Ureter (tissue), 1 donor: ENCODE measurements around the gene PRUNE2. TPM values are rescaled to one million over a fixed set of nuclear protein-coding genes. Genes with fewer than 3 reads are reported as not detected.
A peak's percentile ranks its signal among the peaks of the same experiment; 100 is the strongest.
"Not testable (repeated sequence)": the region's sequence is repeated elsewhere in the genome, so short reads cannot be mapped to it uniquely, and the experiment has no call there.

ENCODE experiments used
- DNase-seq: peaks from one replicate; pipeline ENCODE4 v3.0.0-alpha.2; 2020; ENCODE audit warnings: low spot score
- total RNA-seq: library from RNA; stranded (reverse); gene quantifications from one replicate; pipeline ENCODE4 v1.2.4, GENCODE V29; 2023
- donor health status: DM: yes; HTN: yes; CAD: no.

Gene PRUNE2
- total RNA-seq, 1 donor from 2014 or later: 93.1 TPM

GRCh38 chr9:76863832-76864231 lies 42.1 kb downstream of the PRUNE2 start:
- DNase-seq: no peak

GRCh38 chr9:76859860-76860259 lies 46.1 kb downstream of the PRUNE2 start:
- DNase-seq: no peak

- DNase-seq: not testable (repeated sequence)
These were observed 47.7 kb downstream of the PRUNE2 start for GRCh38 chr9:76858248-76858647.

GRCh38 chr9:76856016-76856415 lies 49.9 kb downstream of the PRUNE2 start:
- no peak for DNase-seq

- DNase-seq: no peak
These were observed 50.9 kb downstream of the PRUNE2 start for GRCh38 chr9:76855015-76855414.

- no peak for DNase-seq
These were observed 53.9 kb downstream of the PRUNE2 start for GRCh38 chr9:76852026-76852425.

- DNase-seq: no peak
These were observed 59.6 kb downstream of the PRUNE2 start for GRCh38 chr9:76846297-76846696.

- no peak for DNase-seq
These were observed 60.7 kb downstream of the PRUNE2 start for GRCh38 chr9:76845254-76845653.

GRCh38 chr9:76835571-76836283 lies 70.2 kb downstream of the PRUNE2 start:
- no peak for DNase-seq

- DNase-seq: no peak
These were observed 77.5 kb downstream of the PRUNE2 start for GRCh38 chr9:76828447-76828846.

GRCh38 chr9:76827296-76828080 lies 78.4 kb downstream of the PRUNE2 start:
- DNase-seq: no peak

GRCh38 chr9:76820431-76820830 lies 85.5 kb downstream of the PRUNE2 start:
- DNase-seq: no peak

- peak; percentile 83 for DNase-seq
These were observed 87.6 kb downstream of the PRUNE2 start for GRCh38 chr9:76818271-76818670.

GRCh38 chr9:76817489-76817888 lies 88.4 kb downstream of the PRUNE2 start:
- no peak for DNase-seq

- DNase-seq: no peak
These were observed 93.3 kb downstream of the PRUNE2 start for GRCh38 chr9:76812591-76812990.

- peak; percentile 58 for DNase-seq
These were observed 95.4 kb downstream of the PRUNE2 start for GRCh38 chr9:76810377-76810957.

GRCh38 chr9:76808636-76809035 lies 97.3 kb downstream of the PRUNE2 start:
- no peak for DNase-seq

GRCh38 chr9:76803762-76804161 lies 102.2 kb downstream of the PRUNE2 start:
- DNase-seq: no peak

- no peak for DNase-seq
These were observed 102.8 kb downstream of the PRUNE2 start for GRCh38 chr9:76803083-76803482.

- DNase-seq: no peak
These were observed 105.0 kb downstream of the PRUNE2 start for GRCh38 chr9:76800901-76801300.

- no peak for DNase-seq
These were observed 106.4 kb downstream of the PRUNE2 start for GRCh38 chr9:76799473-76799872.

GRCh38 chr9:76798527-76798926 lies 107.4 kb downstream of the PRUNE2 start:
- DNase-seq: no peak

GRCh38 chr9:76796296-76796695 lies 109.6 kb downstream of the PRUNE2 start:
- DNase-seq: no peak
